Uterus (tissue), 2 donors: ENCODE measurements around the gene PACSIN2.

Source experiments
- CTCF ChIP-seq, 4 experiments: fragments of 200-600 bp in 2 of 4; fragments of 450-650 bp in 2 of 4; sonication (generic) in 2 of 4; IDR thresholded peaks; one replicate each; pipeline ENCODE4 v1.5.1; 2016 to 2019; ENCODE audit warnings: antibody characterized with exemption in 4 of 4, mild to moderate bottlenecking in 2 of 4, moderate library complexity in 1 of 4
- POLR2A ChIP-seq, 2 donors: fragments of 450-650 bp; IDR thresholded peaks; one replicate each; pipeline ENCODE4 v1.6.1; 2016; ENCODE audit warnings: antibody characterized with exemption in 2 of 2, mild to moderate bottlenecking in 1 of 2, moderate library complexity in 1 of 2

- no peak for TF ChIP-seq CTCF (IDR thresholded peaks at IDR 0.05)
- no peak for TF ChIP-seq POLR2A (IDR thresholded peaks at IDR 0.05)
These were observed 109.2 kb downstream of the PACSIN2 start for GRCh38 chr22:42905702-42906183.
